A549 (cell line): Measurements from ENCODE around the gene HES6. TPM values are rescaled to one million over a fixed set of nuclear protein-coding genes. Genes with fewer than 3 reads are reported as not detected.

ENCODE experiments used
- ATAC-seq, 2 experiments: fragments of 200-7000 bp in 1 of 2; fragments of >200 bp in 1 of 2; cut with Nextera tagmentation in 1 of 2; cut with Tn5 transposase in 1 of 2; 3 replicates each; pipeline versions ENCODE4 v1.8.0 to v1.9.1; 2018 to 2020; ENCODE audit warnings: mild to moderate bottlenecking in 1 of 2, moderate library complexity in 1 of 2
- CTCF ChIA-PET: fragments of 300-600 bp; sonication (Branson Sonifier 250); formaldehyde crosslinking; extraction: SDS; loops from one replicate; lab custom pipeline; 2021; ENCODE audit warnings: antibody characterized with exemption, inconsistent platforms; lab: Yijun Ruan, JAX
- POLR2A ChIA-PET: fragments of 350-600 bp; formaldehyde crosslinking; extraction: SDS; loops from one replicate; lab custom pipeline; 2021; ENCODE audit warnings: antibody characterized with exemption, inconsistent platforms; lab: Yijun Ruan, JAX
- DNase-seq, 2 experiments: peaks; one replicate each; pipeline versions ENCODE4 v3.0.0 to v3.0.0-alpha.2; 2011 to 2016; ENCODE audit warnings: low read depth in 1 of 2, low spot score in 1 of 2
- FAIRE-seq: peaks from 2 replicates; lab custom pipeline; 2011; peaks lifted over from hg19 to GRCh38; lab: Jason Lieb, UNC
- H3K27ac ChIP-seq, 2 experiments: fragments of >200 bp; sonication (Bioruptor Twin); formaldehyde crosslinking; 3 replicates each; pipeline ENCODE4 v1.5.1; 2016 to 2017
- H3K4me1 ChIP-seq: fragments of >200 bp; sonication (Bioruptor Twin); formaldehyde crosslinking; 3 replicates; pipeline ENCODE4 v1.6.1; 2016
- H3K4me2 ChIP-seq: fragments of >200 bp; sonication (Bioruptor Twin); formaldehyde crosslinking; 3 replicates; pipeline ENCODE4 v1.6.1; 2016
- H3K4me3 ChIP-seq: fragments of >200 bp; sonication (Bioruptor Twin); formaldehyde crosslinking; 3 replicates; pipeline ENCODE4 v1.5.1; 2016
- H3K9me3 ChIP-seq: fragments of >200 bp; sonication (Bioruptor Twin); formaldehyde crosslinking; 3 replicates; pipeline ENCODE4 v1.6.1; 2016
- ATOH8 ChIP-seq: fragments of 250-450 bp; sonication (Bioruptor Pico); IDR thresholded peaks from 2 replicates; pipeline ENCODE4 v1.5.0; 2020; ENCODE audit warnings: low read depth, mild to moderate bottlenecking, moderate library complexity
- BHLHE40 ChIP-seq: IDR thresholded peaks from 2 replicates; pipeline ENCODE4 v1.6.1; 2012; ENCODE audit warnings: low read depth, low read length, inconsistent platforms
- CBX2 ChIP-seq: fragments of 200-600 bp; sonication (generic); IDR thresholded peaks from 2 replicates; pipeline ENCODE4 v1.6.1; 2016; ENCODE audit warnings: low read depth, mild to moderate bottlenecking, borderline replicate concordance
- CHD2 ChIP-seq: fragments of 150-350 bp; IDR thresholded peaks from 2 replicates; pipeline ENCODE4 v1.6.1; 2014; ENCODE audit warnings: low read length; ENCODE audit not compliant: partially characterized antibody
- CHD4 ChIP-seq: fragments of 200-600 bp; sonication (generic); IDR thresholded peaks from 2 replicates; pipeline ENCODE4 v1.6.1; 2016; ENCODE audit warnings: antibody characterized with exemption, mild to moderate bottlenecking, borderline replicate concordance
- FOSL2 ChIP-seq, 2 experiments: fragments of 450-650 bp in 1 of 2; fragments of >200 bp in 1 of 2; sonication (Bioruptor Twin) in 1 of 2; formaldehyde crosslinking; IDR thresholded peaks; 2 replicates each; pipeline versions ENCODE4 v1.5.0 to v1.6.1; 2016 to 2020; ENCODE audit warnings: mild to moderate bottlenecking in 1 of 2, moderate library complexity in 1 of 2
- FOXS1 ChIP-seq: fragments of 250-450 bp; sonication (Bioruptor Pico); IDR thresholded peaks from 2 replicates; pipeline ENCODE4 v1.5.0; 2020; ENCODE audit warnings: mild to moderate bottlenecking, moderate library complexity
- GATA3 ChIP-seq: IDR thresholded peaks from 2 replicates; pipeline ENCODE4 v1.6.1; 2012; ENCODE audit warnings: borderline replicate concordance
- HDAC2 ChIP-seq: fragments of 200-600 bp; sonication (generic); IDR thresholded peaks from 2 replicates; pipeline ENCODE4 v1.6.1; 2016
- HOXB13 ChIP-seq: fragments of 250-450 bp; sonication (Bioruptor Pico); IDR thresholded peaks from 2 replicates; pipeline ENCODE4 v1.5.0; 2020; ENCODE audit warnings: low read depth, mild to moderate bottlenecking, moderate library complexity
- JUNB ChIP-seq: fragments of >200 bp; sonication (Bioruptor Twin); formaldehyde crosslinking; IDR thresholded peaks from 2 replicates; pipeline ENCODE4 v1.6.1; 2016
- KDM1A ChIP-seq: fragments of 200-600 bp; sonication (generic); IDR thresholded peaks from 2 replicates; pipeline ENCODE4 v1.6.1; 2016; ENCODE audit warnings: low read depth, mild to moderate bottlenecking
- MAFK ChIP-seq: fragments of 450-650 bp; IDR thresholded peaks from 2 replicates; pipeline ENCODE4 v1.6.1; 2014; ENCODE audit not compliant: partially characterized antibody
- MAX ChIP-seq: IDR thresholded peaks from 2 replicates; pipeline ENCODE4 v1.6.1; 2012
- NPAS2 ChIP-seq: fragments of 250-450 bp; sonication (Bioruptor Pico); IDR thresholded peaks from 2 replicates; pipeline ENCODE4 v1.8.0; 2022; ENCODE audit warnings: mild to moderate bottlenecking, moderate library complexity, borderline replicate concordance
- PBX3 ChIP-seq: IDR thresholded peaks from 2 replicates; pipeline ENCODE4 v1.6.1; 2012
- POLR2A ChIP-seq: IDR thresholded peaks from 2 replicates; pipeline ENCODE4 v1.6.1; 2012; ENCODE audit warnings: mild to moderate bottlenecking, low read length
- POLR2AphosphoS2 ChIP-seq: conservative IDR thresholded peaks from 2 replicates; pipeline ENCODE4 v1.6.1; 2012; ENCODE audit warnings: low read length, improper control_type of control experiment, inconsistent platforms
- RARB ChIP-seq: fragments of 250-450 bp; sonication (Bioruptor Pico); IDR thresholded peaks from 2 replicates; pipeline ENCODE4 v1.8.0; 2021; ENCODE audit warnings: mild to moderate bottlenecking, moderate library complexity
- RCOR1 ChIP-seq: fragments of 150-350 bp; IDR thresholded peaks from 2 replicates; pipeline ENCODE4 v1.6.1; 2014; ENCODE audit warnings: antibody characterized with exemption, low read length, low read depth
- RFX5 ChIP-seq: fragments of 450-650 bp; IDR thresholded peaks from 2 replicates; pipeline ENCODE4 v1.7.1; 2014; ENCODE audit warnings: antibody characterized with exemption, mild to moderate bottlenecking, moderate library complexity
- SMC3 ChIP-seq: fragments of >200 bp; sonication (Bioruptor Twin); formaldehyde crosslinking; IDR thresholded peaks from 3 replicates; pipeline ENCODE4 v1.6.1; 2018; ENCODE audit warnings: inconsistent platforms
- TFCP2L1 ChIP-seq: fragments of 250-450 bp; sonication (Bioruptor Pico); IDR thresholded peaks from 2 replicates; pipeline ENCODE4 v1.5.0; 2021; ENCODE audit warnings: mild to moderate bottlenecking
- ZC3H11A ChIP-seq: fragments of 450-650 bp; IDR thresholded peaks from 2 replicates; pipeline ENCODE4 v1.6.1; 2014; ENCODE audit warnings: antibody characterized with exemption, mild to moderate bottlenecking
- ZNF302 ChIP-seq: fragments of 250-450 bp; sonication (Bioruptor Pico); IDR thresholded peaks from 2 replicates; pipeline ENCODE4 v1.9.0; 2021; ENCODE audit warnings: inconsistent platforms, mild to moderate bottlenecking, moderate library complexity
- WGBS: methylation state at CpG from one replicate; pipeline ENCODE4 v1.1.6; 2017; ENCODE audit errors: missing lambda C conversion rate; 5-methylcytosine and 5-hydroxymethylcytosine counted together
- polyA plus RNA-seq, 4 experiments: library from polyadenylated mRNA; depleted of rRNA in 3 of 4; stranded (reverse); fragments of >200 nt; fragmentation: RNase III in 1 of 4; extraction: RNeasy Plus Mini Kit Qiagen cat#74134 plus additional on column Dnase treatment in 1 of 4; gene quantifications; 2 replicates in 3 of 4; 3 replicates in 1 of 4; pipeline ENCODE4 v1.2.3, GENCODE V29; 2011 to 2017
- TF ChIP-seq, protein P1 (sequence below): IDR thresholded peaks from 2 replicates; pipeline ENCODE4 v1.6.1; 2012; ENCODE audit warnings: low read depth, borderline replicate concordance
- TF ChIP-seq, protein P2 (sequence below): fragments of 150-350 bp; IDR thresholded peaks from 2 replicates; pipeline ENCODE4 v1.6.1; 2014; ENCODE audit warnings: low read depth, mild to moderate bottlenecking, low read length

HES6 gene
- polyA plus RNA-seq, 2 of the 4 experiments (the other 2 are of a cell fraction): 5.4 to 7.5 TPM

- TF ChIP-seq FOXS1 (CRISPR knock-in tag): no peak
- TF ChIP-seq MAX: no peak
- no peak for TF ChIP-seq FOSL2 (IDR thresholded peaks at IDR 0.05)
- TF ChIP-seq FOSL2 (CRISPR knock-in tag; IDR thresholded peaks at IDR 0.05): no peak
- TF ChIP-seq HOXB13 (CRISPR knock-in tag): no peak
- TF ChIP-seq RARB: no peak
- no peak for TF ChIP-seq NPAS2 (CRISPR knock-in tag)
- TF ChIP-seq TFCP2L1 (CRISPR knock-in tag): no peak
- TF ChIP-seq BHLHE40: no peak
- TF ChIP-seq, protein P1, sequence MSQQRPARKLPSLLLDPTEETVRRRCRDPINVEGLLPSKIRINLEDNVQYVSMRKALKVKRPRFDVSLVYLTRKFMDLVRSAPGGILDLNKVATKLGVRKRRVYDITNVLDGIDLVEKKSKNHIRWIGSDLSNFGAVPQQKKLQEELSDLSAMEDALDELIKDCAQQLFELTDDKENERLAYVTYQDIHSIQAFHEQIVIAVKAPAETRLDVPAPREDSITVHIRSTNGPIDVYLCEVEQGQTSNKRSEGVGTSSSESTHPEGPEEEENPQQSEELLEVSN: no peak
- no peak for TF ChIP-seq ZNF302 (CRISPR knock-in tag)
- no peak for TF ChIP-seq ZC3H11A
- no peak for TF ChIP-seq CHD4
- no peak for TF ChIP-seq ATOH8 (CRISPR knock-in tag)
- no peak for TF ChIP-seq SMC3
- TF ChIP-seq, all 56 proteins: peak for 0
- ChIA-PET CTCF (interaction anchor here (1.4 to 22.7 kb wide), 2 partner anchors 11 to 13 kb away, joined by 4 to 351 read pairs; no protein-coding TSS in a partner anchor), POLR2A (no interaction called here)
- Histone ChIP-seq H3K4me3 (no peak overlapping the region), H3K27ac (no peak overlapping the region), H3K4me2 (no peak overlapping the region), H3K4me1 (peaks cover 9% of the 10 kb centered on the region; the same call in 2 of the 3 replicates), H3K9me3 (no peaks in the 10 kb centered on the region)
- ATAC-seq (peak in 1 of 2 experiments; percentile 11; a peak in 3 of 6 replicates), DNase-seq (no peak), FAIRE-seq (no peak)
- WGBS: 87% methylated on average over 9 of the region's 9 CpGs
Measured at GRCh38 chr2:238270606-238271005, 30.8 kb upstream of the HES6 start.

GRCh38 chr2:238269741-238270140, 29.9 kb upstream of the HES6 start:
- H3K27ac ChIP-seq: no peak overlapping the region
- no peak for TF ChIP-seq RFX5
- TF ChIP-seq, all 56 proteins: peak for 0
- FAIRE-seq: no peak
- WGBS: 76% methylated on average over 6 of the region's 6 CpGs
- H3K4me2 ChIP-seq: no peak overlapping the region
- H3K4me3 ChIP-seq: no peak overlapping the region
- POLR2A ChIA-PET: no interaction called here
- ATAC-seq: no peak
- DNase-seq: no peak
- CTCF ChIA-PET: interaction anchor here (22.7 kb wide), 1 partner anchor 11 kb away, joined by 351 read pairs; no protein-coding TSS in a partner anchor
- H3K4me1 ChIP-seq: peaks cover 9% of the 10 kb centered on the region; the same call in 2 of the 3 replicates
- H3K9me3 ChIP-seq: no peaks in the 10 kb centered on the region

DNA sequence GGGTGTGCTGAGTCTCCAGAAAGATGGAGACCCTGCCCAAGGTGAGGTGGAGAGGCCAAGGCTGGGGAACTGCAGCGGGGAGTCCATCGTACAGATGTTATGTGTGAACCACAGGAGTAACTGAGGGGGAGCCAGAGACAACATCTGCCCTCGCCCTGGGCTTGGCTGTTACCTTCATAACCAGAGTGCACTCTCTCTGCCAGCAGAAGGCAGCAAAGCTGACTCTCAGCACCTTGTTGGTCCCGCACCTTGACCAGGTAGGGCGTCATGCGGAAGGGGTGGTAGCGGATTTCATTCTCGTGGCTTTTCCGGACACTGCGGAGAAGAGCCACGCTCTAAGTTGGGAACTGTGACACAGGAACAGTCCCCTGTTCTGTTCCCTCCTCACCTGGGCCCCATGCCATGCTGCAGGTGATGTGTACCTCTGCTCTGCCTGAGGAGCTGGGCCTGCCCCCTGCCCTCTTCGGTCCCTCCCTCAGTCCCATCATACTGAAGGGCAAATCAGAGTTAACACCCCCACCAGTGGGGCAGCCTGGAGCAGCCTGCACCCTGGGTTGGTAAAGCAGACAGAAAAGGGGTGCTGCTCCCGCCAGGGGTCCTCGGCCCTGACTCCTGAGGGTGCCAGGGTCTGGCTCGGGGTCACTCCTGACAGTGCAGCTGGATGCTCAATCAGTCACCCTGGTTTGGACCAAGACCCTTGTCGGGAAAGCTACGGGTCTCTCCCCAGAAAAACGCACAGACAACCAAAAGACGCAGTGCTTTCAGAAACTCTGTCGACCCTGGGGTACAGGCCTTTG, 28.2 kb upstream of the HES6 start:
- H3K4me3 ChIP-seq: no peak overlapping the region
- peaks cover 17% of the 10 kb centered on the region for H3K4me1 ChIP-seq
- no peaks in the 10 kb centered on the region for H3K9me3 ChIP-seq
- DNase-seq (no peak), FAIRE-seq (no peak), ATAC-seq (peak in 1 of 2 experiments; percentile 8; a peak in 2 of 6 replicates)
- ChIA-PET CTCF (interaction anchor here (0.8 to 6.6 kb wide), 4 partner anchors 11 to 41 kb away, joined by 3 to 58 read pairs (median 7); no protein-coding TSS in a partner anchor), POLR2A (no interaction called here)
- no peak overlapping the region for H3K4me2 ChIP-seq
- peak overlapping the region; percentile 25 to 53; a peak in 3 of 6 replicates for H3K27ac ChIP-seq
- 89% methylated on average over 16 of the region's 20 CpGs for WGBS
- TF ChIP-seq GATA3: no peak
- no peak for TF ChIP-seq BHLHE40
- no peak for TF ChIP-seq ZNF302 (CRISPR knock-in tag)
- TF ChIP-seq CBX2: no peak
- TF ChIP-seq, protein P2, sequence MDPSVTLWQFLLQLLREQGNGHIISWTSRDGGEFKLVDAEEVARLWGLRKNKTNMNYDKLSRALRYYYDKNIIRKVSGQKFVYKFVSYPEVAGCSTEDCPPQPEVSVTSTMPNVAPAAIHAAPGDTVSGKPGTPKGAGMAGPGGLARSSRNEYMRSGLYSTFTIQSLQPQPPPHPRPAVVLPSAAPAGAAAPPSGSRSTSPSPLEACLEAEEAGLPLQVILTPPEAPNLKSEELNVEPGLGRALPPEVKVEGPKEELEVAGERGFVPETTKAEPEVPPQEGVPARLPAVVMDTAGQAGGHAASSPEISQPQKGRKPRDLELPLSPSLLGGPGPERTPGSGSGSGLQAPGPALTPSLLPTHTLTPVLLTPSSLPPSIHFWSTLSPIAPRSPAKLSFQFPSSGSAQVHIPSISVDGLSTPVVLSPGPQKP: no peak
- no peak for TF ChIP-seq SMC3
- TF ChIP-seq MAFK: no peak
- TF ChIP-seq POLR2AphosphoS2: no peak
- TF ChIP-seq JUNB: no peak
- TF ChIP-seq POLR2A: no peak
- TF ChIP-seq KDM1A: no peak
- TF ChIP-seq ATOH8 (CRISPR knock-in tag): no peak
- no peak for TF ChIP-seq NPAS2 (CRISPR knock-in tag)
- TF ChIP-seq CHD2: no peak
- no peak for TF ChIP-seq PBX3
- no peak for TF ChIP-seq HDAC2
- no peak for TF ChIP-seq RCOR1
